ENCODE data around the gene ZNF791. TPM values are rescaled to one million over a fixed set of nuclear protein-coding genes. Genes with fewer than 3 reads are reported as not detected.
"Not testable (repeated sequence)": the region's sequence is repeated elsewhere in the genome, so short reads cannot be mapped to it uniquely, and the experiment has no call there.

Gene ZNF791
- total RNA-seq, 3 donors from 2014 or later = 22.4 to 35.3 (median 34.7) TPM

- TF ChIP-seq POLR2A (IDR thresholded peaks at IDR 0.05) (no peak), CTCF (IDR thresholded peaks at IDR 0.05) (no peak), POLR2AphosphoS5 (IDR thresholded peaks at IDR 0.05) (no peak)
- Histone ChIP-seq H3K4me1 (no peaks in the 10 kb centered on the region), H3K27me3 (no peaks in the 10 kb centered on the region), H3K4me3 (no peak overlapping the region), H3K9me3 (no peaks in the 10 kb centered on the region), H3K36me3 (no peaks in the 10 kb centered on the region), H3K27ac (no peak overlapping the region)
- intact Hi-C loops (cut with DNase I; ENCODE audit: low total_unique reads) = loop anchor here (5.0 kb wide), 1 partner anchor 875 kb away; the partner anchor contains the start of gene ZNF441
- no peak for DNase-seq (ENCODE audit: low spot score in 2 of 2)
These were observed 31.8 kb downstream of the ZNF791 start for GRCh38 chr19:12642506-12642905.

GRCh38 chr19:12643716-12644115, 33.0 kb downstream of the ZNF791 start:
- intact Hi-C loops (cut with DNase I; ENCODE audit: low total_unique reads) = loop anchor here (5.0 kb wide), 1 partner anchor 876 kb away; the partner anchor contains the start of gene ZNF441
- not testable (repeated sequence) for H3K4me1 ChIP-seq; DNase-seq (ENCODE audit: low spot score in 2 of 2)

GRCh38 chr19:12646551-12646950, 35.8 kb downstream of the ZNF791 start:
- Histone ChIP-seq H3K4me1 (peaks cover 0 to 8% of the 10 kb centered on the region in 2 donors), H3K36me3 (no peaks in the 10 kb centered on the region), H3K4me3 (no peak overlapping the region), H3K27ac (no peak overlapping the region), H3K27me3 (no peaks in the 10 kb centered on the region), H3K9me3 (no peaks in the 10 kb centered on the region)
- TF ChIP-seq POLR2AphosphoS5 (IDR thresholded peaks at IDR 0.05) = no peak
- no peak for DNase-seq (ENCODE audit: low spot score in 2 of 2)
- intact Hi-C loops (cut with DNase I; ENCODE audit: low total_unique reads) = no loop called here

More at GRCh38 chr19:12643716-12644115, 33.0 kb downstream of the ZNF791 start:
- H3K27ac ChIP-seq, H3K27me3 ChIP-seq, H3K4me3 ChIP-seq, H3K9me3 ChIP-seq, H3K36me3 ChIP-seq: not testable (repeated sequence)

- no peak overlapping the region for H3K4me3 ChIP-seq
- DNase-seq (ENCODE audit: low spot score in 2 of 2) = no peak
These were observed 36.3 kb downstream of the ZNF791 start for GRCh38 chr19:12647047-12647446.

GRCh38 chr19:12647490-12648071, 36.9 kb downstream of the ZNF791 start:
- TF ChIP-seq CTCF (IDR thresholded peaks at IDR 0.05) (no peak), POLR2A (IDR thresholded peaks at IDR 0.05) (no peak), POLR2AphosphoS5 (IDR thresholded peaks at IDR 0.05) (no peak)
- Histone ChIP-seq H3K9me3 (no peaks in the 10 kb centered on the region), H3K27me3 (no peaks in the 10 kb centered on the region), H3K27ac (no peak overlapping the region), H3K4me1 (peaks cover 0 to 8% of the 10 kb centered on the region in 2 donors), H3K36me3 (no peaks in the 10 kb centered on the region), H3K4me3 (peak overlapping the region in 2 of 3 donors; percentile 44 to 63)
- peak in 1 of 2 donors; percentile 68 for DNase-seq (ENCODE audit: low spot score in 2 of 2)
- intact Hi-C loops (cut with DNase I; ENCODE audit: low total_unique reads) = no loop called here

More at GRCh38 chr19:12647047-12647446, 36.3 kb downstream of the ZNF791 start:
- intact Hi-C loops (cut with DNase I; ENCODE audit: low total_unique reads) = no loop called here
- Histone ChIP-seq H3K4me1 (peaks cover 0 to 8% of the 10 kb centered on the region in 2 donors), H3K9me3 (no peaks in the 10 kb centered on the region), H3K36me3 (no peaks in the 10 kb centered on the region), H3K27me3 (no peaks in the 10 kb centered on the region), H3K27ac (no peak overlapping the region)
- TF ChIP-seq CTCF (IDR thresholded peaks at IDR 0.05) = no peak
- no peak for TF ChIP-seq POLR2AphosphoS5 (IDR thresholded peaks at IDR 0.05)
- no peak for TF ChIP-seq POLR2A (IDR thresholded peaks at IDR 0.05)

GRCh38 chr19:12648088-12648487, 37.4 kb downstream of the ZNF791 start:
- DNase-seq (ENCODE audit: low spot score in 2 of 2) = no peak
- H3K27ac ChIP-seq = no peak overlapping the region
- H3K4me3 ChIP-seq = peak overlapping the region in 2 of 3 donors; percentile 44 to 63
- intact Hi-C loops (cut with DNase I; ENCODE audit: low total_unique reads) = no loop called here
- peaks cover 0 to 8% of the 10 kb centered on the region in 2 donors for H3K4me1 ChIP-seq
- H3K9me3 ChIP-seq = no peaks in the 10 kb centered on the region
- TF ChIP-seq POLR2AphosphoS5 (IDR thresholded peaks at IDR 0.05) = no peak
- TF ChIP-seq POLR2A (IDR thresholded peaks at IDR 0.05) = no peak
- TF ChIP-seq CTCF (IDR thresholded peaks at IDR 0.05) = no peak
- H3K36me3 ChIP-seq = no peaks in the 10 kb centered on the region
- no peaks in the 10 kb centered on the region for H3K27me3 ChIP-seq
